ENCODE results near the gene EXO5. TPM values are rescaled to one million over a fixed set of nuclear protein-coding genes. Genes with fewer than 3 reads are reported as not detected.
"Not testable (repeated sequence)": the region's sequence is repeated elsewhere in the genome, so short reads cannot be mapped to it uniquely, and the experiment has no call there.

EXO5 gene
- total RNA-seq, 1 donor from 2014 or later = 15.5 TPM

- Mint-ChIP-seq H3K36me3 (ENCODE audit: low read depth) (peaks cover 36% of the 10 kb centered on the region), H3K4me3 (peak within 1 kb of the TSS; percentile 92), H3K27ac (ENCODE audit: unreplicated experiment) (peak within 1 kb of the TSS; percentile 47), H3K27me3 (ENCODE audit: low read depth) (no peaks in the 10 kb centered on the region), H3K9me3 (peaks cover 18% of the 10 kb centered on the region), H3K4me1 (peaks cover 27% of the 10 kb centered on the region)
- no peak for TF ChIP-seq CTCF (conservative IDR thresholded peaks at IDR 0.05)
- DNase-seq (ENCODE audit: low read depth, low spot score) = peak; percentile 68
These were observed 31.5 kb upstream of the EXO5 start, which contains the start of gene ZFP69 for GRCh38 chr1:40476924-40477677. Gene ZFP69, plus strand, starts transcription at chr1:40477290. Its CDS starts 2,072 bp downstream, at chr1:40479362.

GRCh38 chr1:40477678-40478053, 30.9 kb upstream of the EXO5 start:
- H3K36me3 Mint-ChIP-seq (ENCODE audit: low read depth) = peaks cover 41% of the 10 kb centered on the region
- H3K4me1 Mint-ChIP-seq = peaks cover 27% of the 10 kb centered on the region
- TF ChIP-seq CTCF (conservative IDR thresholded peaks at IDR 0.05) = no peak
- peaks cover 19% of the 10 kb centered on the region for H3K9me3 Mint-ChIP-seq
- H3K4me3 Mint-ChIP-seq = peak overlapping the region; percentile 92
- peak overlapping the region; percentile 47 for H3K27ac Mint-ChIP-seq (ENCODE audit: unreplicated experiment)
- no peak for DNase-seq (ENCODE audit: low read depth, low spot score)
- no peaks in the 10 kb centered on the region for H3K27me3 Mint-ChIP-seq (ENCODE audit: low read depth)

GRCh38 chr1:40478276-40478675, 30.3 kb upstream of the EXO5 start:
- H3K27ac Mint-ChIP-seq (ENCODE audit: unreplicated experiment) = no peak overlapping the region
- TF ChIP-seq CTCF (conservative IDR thresholded peaks at IDR 0.05) = no peak
- peaks cover 38% of the 10 kb centered on the region for H3K36me3 Mint-ChIP-seq (ENCODE audit: low read depth)
- no peaks in the 10 kb centered on the region for H3K27me3 Mint-ChIP-seq (ENCODE audit: low read depth)
- no peak for DNase-seq (ENCODE audit: low read depth, low spot score)
- peaks cover 17% of the 10 kb centered on the region for H3K9me3 Mint-ChIP-seq
- peaks cover 27% of the 10 kb centered on the region for H3K4me1 Mint-ChIP-seq
- peak overlapping the region; percentile 92 for H3K4me3 Mint-ChIP-seq

GRCh38 chr1:40479156-40479555, 29.4 kb upstream of the EXO5 start:
- H3K27me3 Mint-ChIP-seq (ENCODE audit: low read depth) = no peaks in the 10 kb centered on the region
- DNase-seq (ENCODE audit: low read depth, low spot score) = no peak
- H3K4me3 Mint-ChIP-seq = peak overlapping the region; percentile 92
- peaks cover 27% of the 10 kb centered on the region for H3K4me1 Mint-ChIP-seq
- no peak for TF ChIP-seq CTCF (conservative IDR thresholded peaks at IDR 0.05)
- peaks cover 39% of the 10 kb centered on the region for H3K36me3 Mint-ChIP-seq (ENCODE audit: low read depth)
- H3K9me3 Mint-ChIP-seq = peaks cover 14% of the 10 kb centered on the region
- H3K27ac Mint-ChIP-seq (ENCODE audit: unreplicated experiment) = peak overlapping the region; percentile 73

GRCh38 chr1:40495315-40495903, 13.2 kb upstream of the EXO5 start:
- no peak overlapping the region for H3K27ac Mint-ChIP-seq (ENCODE audit: unreplicated experiment)
- TF ChIP-seq CTCF (conservative IDR thresholded peaks at IDR 0.05) = no peak
- no peaks in the 10 kb centered on the region for H3K4me1 Mint-ChIP-seq
- H3K27me3 Mint-ChIP-seq (ENCODE audit: low read depth) = no peaks in the 10 kb centered on the region
- no peak for DNase-seq (ENCODE audit: low read depth, low spot score)
- peaks cover 78% of the 10 kb centered on the region for H3K36me3 Mint-ChIP-seq (ENCODE audit: low read depth)
- no peak overlapping the region for H3K4me3 Mint-ChIP-seq
- H3K9me3 Mint-ChIP-seq = peaks cover 35% of the 10 kb centered on the region

- not testable (repeated sequence) for H3K4me3 Mint-ChIP-seq; H3K27me3 Mint-ChIP-seq (ENCODE audit: low read depth); H3K27ac Mint-ChIP-seq (ENCODE audit: unreplicated experiment); DNase-seq (ENCODE audit: low read depth, low spot score); H3K4me1 Mint-ChIP-seq
- peaks cover 66% of the 10 kb centered on the region for H3K36me3 Mint-ChIP-seq (ENCODE audit: low read depth)
- H3K9me3 Mint-ChIP-seq = peaks cover 28% of the 10 kb centered on the region
These were observed 5.9 kb upstream of the EXO5 start for GRCh38 chr1:40502651-40503050.

All from neural crest cell (in vitro differentiated cells).